DMS 273 treated with DMSO at 0.1 percent for 48 hours (cell line): Measurements from ENCODE around the gene KCNJ6.

Experiments used
- DNase-seq: peaks from one replicate; lab custom pipeline; 2025; lab: John Stamatoyannopoulos, UW

KCNJ6 gene

GRCh38 chr21:37819372-37819771 lies 96.9 kb downstream of the KCNJ6 start:
- no peak for DNase-seq

GRCh38 chr21:37817242-37817641 lies 99.0 kb downstream of the KCNJ6 start:
- no peak for DNase-seq

GRCh38 chr21:37815893-37816292 lies 100.4 kb downstream of the KCNJ6 start:
- DNase-seq: no peak

GRCh38 chr21:37811711-37812110 lies 104.5 kb downstream of the KCNJ6 start:
- DNase-seq: no peak

GRCh38 chr21:37808261-37808660 lies 108.0 kb downstream of the KCNJ6 start:
- no peak for DNase-seq

GRCh38 chr21:37805266-37805665 lies 111.0 kb downstream of the KCNJ6 start:
- no peak for DNase-seq

GRCh38 chr21:37804001-37804400 lies 112.3 kb downstream of the KCNJ6 start:
- DNase-seq: no peak

GRCh38 chr21:37803101-37803651 lies 113.1 kb downstream of the KCNJ6 start:
- no peak for DNase-seq

- no peak for DNase-seq
These were observed 115.7 kb downstream of the KCNJ6 start for GRCh38 chr21:37800456-37801061.

- DNase-seq: no peak
These were observed 116.2 kb downstream of the KCNJ6 start for GRCh38 chr21:37800057-37800455.

- no peak for DNase-seq
These were observed 116.8 kb downstream of the KCNJ6 start for GRCh38 chr21:37799211-37800056.

- DNase-seq: no peak
These were observed 118.9 kb downstream of the KCNJ6 start for GRCh38 chr21:37797403-37797802.

GRCh38 chr21:37796011-37796410 lies 120.2 kb downstream of the KCNJ6 start:
- no peak for DNase-seq

GRCh38 chr21:37793660-37794059 lies 122.6 kb downstream of the KCNJ6 start:
- no peak for DNase-seq

- no peak for DNase-seq
These were observed 124.2 kb downstream of the KCNJ6 start for GRCh38 chr21:37792046-37792445.

- no peak for DNase-seq
These were observed 125.4 kb downstream of the KCNJ6 start for GRCh38 chr21:37790905-37791304.

- no peak for DNase-seq
These were observed 127.8 kb downstream of the KCNJ6 start for GRCh38 chr21:37788503-37788902.

GRCh38 chr21:37787456-37787855 lies 128.8 kb downstream of the KCNJ6 start:
- no peak for DNase-seq

GRCh38 chr21:37784591-37785318 lies 131.5 kb downstream of the KCNJ6 start:
- DNase-seq: no peak

- no peak for DNase-seq
These were observed 133.2 kb downstream of the KCNJ6 start for GRCh38 chr21:37783016-37783415.

GRCh38 chr21:37780991-37781983 lies 135.0 kb downstream of the KCNJ6 start:
- DNase-seq: no peak
